Hepatocyte (in vitro differentiated cells): ENCODE results near the gene DNAH9.

Experiments
- EZH2 ChIP-seq: fragments of 200-600 bp; sonication (generic); IDR thresholded peaks from 2 replicates; pipeline ENCODE4 v1.6.1; 2016; ENCODE audit warnings: antibody characterized with exemption, mild to moderate bottlenecking, borderline replicate concordance
- EZH2phosphoT487 ChIP-seq: fragments of 200-600 bp; sonication (generic); IDR thresholded peaks from one replicate; pipeline ENCODE4 v1.6.1; 2018; ENCODE audit warnings: antibody characterized with exemption, mild to moderate bottlenecking, low read depth, moderate library complexity; ENCODE audit not compliant: unreplicated experiment, severe bottlenecking
- TF ChIP-seq, protein P1 (sequence below): fragments of 200-600 bp; sonication (generic); IDR thresholded peaks from 2 replicates; pipeline ENCODE4 v1.5.1; 2016; ENCODE audit warnings: antibody characterized with exemption, mild to moderate bottlenecking; ENCODE audit not compliant: poor library complexity

DNA sequence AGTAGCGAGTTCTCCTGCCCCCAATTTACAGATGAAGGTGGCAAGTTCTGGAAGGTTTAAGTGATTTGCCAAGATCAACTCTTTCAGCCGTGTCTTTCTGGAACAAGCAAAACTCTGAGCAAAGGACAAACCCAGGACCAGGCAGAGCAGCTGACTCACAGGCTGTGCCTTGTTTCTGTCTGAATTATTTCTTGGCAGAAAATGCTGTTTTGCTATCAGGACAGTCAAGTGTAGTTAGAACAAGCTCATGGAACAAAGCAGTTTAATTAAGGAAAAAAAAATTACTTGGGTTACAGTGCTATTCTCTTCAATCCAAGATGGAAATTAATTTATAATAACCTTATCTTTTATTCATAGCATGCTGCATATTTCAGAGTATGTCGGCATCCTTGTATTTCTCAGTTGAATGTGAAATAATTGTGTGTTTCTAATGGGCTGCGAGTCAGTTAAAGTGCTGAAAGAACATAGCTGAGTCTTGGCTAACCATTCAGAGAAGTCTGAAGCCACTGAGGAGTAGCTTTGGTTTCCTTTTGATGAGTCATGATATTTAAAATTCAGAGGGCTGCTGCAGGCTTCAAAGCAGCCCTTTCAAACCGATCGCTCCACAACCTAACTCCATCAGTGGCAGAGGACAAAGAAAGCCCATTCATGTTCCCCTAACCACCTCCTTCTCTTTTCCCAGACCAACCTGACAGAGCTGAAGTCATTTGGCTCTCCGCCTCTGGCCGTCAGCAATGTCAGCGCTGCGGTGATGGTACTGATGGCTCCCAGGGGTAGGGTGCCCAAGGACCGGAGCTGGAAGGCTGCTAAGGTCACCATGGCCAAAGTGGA is 255.3 kb downstream of the DNAH9 start:
- TF ChIP-seq, protein P1, sequence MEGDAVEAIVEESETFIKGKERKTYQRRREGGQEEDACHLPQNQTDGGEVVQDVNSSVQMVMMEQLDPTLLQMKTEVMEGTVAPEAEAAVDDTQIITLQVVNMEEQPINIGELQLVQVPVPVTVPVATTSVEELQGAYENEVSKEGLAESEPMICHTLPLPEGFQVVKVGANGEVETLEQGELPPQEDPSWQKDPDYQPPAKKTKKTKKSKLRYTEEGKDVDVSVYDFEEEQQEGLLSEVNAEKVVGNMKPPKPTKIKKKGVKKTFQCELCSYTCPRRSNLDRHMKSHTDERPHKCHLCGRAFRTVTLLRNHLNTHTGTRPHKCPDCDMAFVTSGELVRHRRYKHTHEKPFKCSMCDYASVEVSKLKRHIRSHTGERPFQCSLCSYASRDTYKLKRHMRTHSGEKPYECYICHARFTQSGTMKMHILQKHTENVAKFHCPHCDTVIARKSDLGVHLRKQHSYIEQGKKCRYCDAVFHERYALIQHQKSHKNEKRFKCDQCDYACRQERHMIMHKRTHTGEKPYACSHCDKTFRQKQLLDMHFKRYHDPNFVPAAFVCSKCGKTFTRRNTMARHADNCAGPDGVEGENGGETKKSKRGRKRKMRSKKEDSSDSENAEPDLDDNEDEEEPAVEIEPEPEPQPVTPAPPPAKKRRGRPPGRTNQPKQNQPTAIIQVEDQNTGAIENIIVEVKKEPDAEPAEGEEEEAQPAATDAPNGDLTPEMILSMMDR: no peak
- TF ChIP-seq EZH2 (no peak), EZH2phosphoT487 (no peak)
